ENCODE results near the gene LENG9. TPM values are rescaled to one million over a fixed set of nuclear protein-coding genes. Genes with fewer than 3 reads are reported as not detected.
A peak's percentile ranks its signal among the peaks of the same experiment; 100 is the strongest.
"Not testable (repeated sequence)": the region's sequence is repeated elsewhere in the genome, so short reads cannot be mapped to it uniquely, and the experiment has no call there.

The LENG9 gene
- total RNA-seq, 1 experiment from 2014 or later = 8.6 TPM

GRCh38 chr19:54451331-54451871 is 12.2 kb downstream of the LENG9 start:
- peak; percentile 87 for DNase-seq (ENCODE audit: low read depth)
- in situ Hi-C loops (cut with HindIII; ENCODE audit: low pct_unique_long_range_greater_than_20kb, low sequenced_read_pairs) = no loop called here

GRCh38 chr19:54449701-54450069 is 13.9 kb downstream of the LENG9 start:
- in situ Hi-C loops (cut with HindIII; ENCODE audit: low pct_unique_long_range_greater_than_20kb, low sequenced_read_pairs) = no loop called here
- no peak for DNase-seq (ENCODE audit: low read depth)

- in situ Hi-C loops (cut with HindIII; ENCODE audit: low pct_unique_long_range_greater_than_20kb, low sequenced_read_pairs) = no loop called here
- DNase-seq (ENCODE audit: low read depth) = peak; percentile 98
Observed at GRCh38 chr19:54448774-54449700, 14.5 kb downstream of the LENG9 start, which contains the start of gene LENG8. Gene LENG8, plus strand, starts transcription at chr19:54449199. Its CDS starts 2,146 bp downstream, at chr19:54451345.

- DNase-seq (ENCODE audit: low read depth) = peak; percentile 73
Observed at GRCh38 chr19:54448040-54448773, 15.4 kb downstream of the LENG9 start.

GRCh38 chr19:54446349-54446748 is 17.2 kb downstream of the LENG9 start:
- DNase-seq (ENCODE audit: low read depth); in situ Hi-C loops (cut with HindIII; ENCODE audit: low pct_unique_long_range_greater_than_20kb, low sequenced_read_pairs): not testable (repeated sequence)

More at GRCh38 chr19:54448040-54448773, 15.4 kb downstream of the LENG9 start:
- in situ Hi-C loops (cut with HindIII; ENCODE audit: low pct_unique_long_range_greater_than_20kb, low sequenced_read_pairs) = no loop called here

GRCh38 chr19:54444737-54445136 is 18.8 kb downstream of the LENG9 start:
- DNase-seq (ENCODE audit: low read depth) = no peak
- in situ Hi-C loops (cut with HindIII; ENCODE audit: low pct_unique_long_range_greater_than_20kb, low sequenced_read_pairs) = no loop called here

GRCh38 chr19:54440641-54441040 is 22.9 kb downstream of the LENG9 start:
- in situ Hi-C loops (cut with HindIII; ENCODE audit: low pct_unique_long_range_greater_than_20kb, low sequenced_read_pairs) = no loop called here
- DNase-seq (ENCODE audit: low read depth) = no peak

GRCh38 chr19:54439174-54439851 is 24.3 kb downstream of the LENG9 start:
- in situ Hi-C loops (cut with HindIII; ENCODE audit: low pct_unique_long_range_greater_than_20kb, low sequenced_read_pairs) = no loop called here
- DNase-seq (ENCODE audit: low read depth) = peak; percentile 30

GRCh38 chr19:54436628-54437252 is 26.8 kb downstream of the LENG9 start:
- in situ Hi-C loops (cut with HindIII; ENCODE audit: low pct_unique_long_range_greater_than_20kb, low sequenced_read_pairs) = no loop called here
- DNase-seq (ENCODE audit: low read depth) = no peak

- no peak for DNase-seq (ENCODE audit: low read depth)
- in situ Hi-C loops (cut with HindIII; ENCODE audit: low pct_unique_long_range_greater_than_20kb, low sequenced_read_pairs) = no loop called here
Observed at GRCh38 chr19:54436031-54436523, 27.5 kb downstream of the LENG9 start.

GRCh38 chr19:54435551-54436016 is 28.0 kb downstream of the LENG9 start:
- in situ Hi-C loops (cut with HindIII; ENCODE audit: low pct_unique_long_range_greater_than_20kb, low sequenced_read_pairs) = no loop called here
- no peak for DNase-seq (ENCODE audit: low read depth)

- in situ Hi-C loops (cut with HindIII; ENCODE audit: low pct_unique_long_range_greater_than_20kb, low sequenced_read_pairs) = no loop called here
- DNase-seq (ENCODE audit: low read depth) = no peak
Observed at GRCh38 chr19:54434873-54435214, 28.7 kb downstream of the LENG9 start.

- in situ Hi-C loops (cut with HindIII; ENCODE audit: low pct_unique_long_range_greater_than_20kb, low sequenced_read_pairs) = no loop called here
Observed at GRCh38 chr19:54434112-54434872, 29.3 kb downstream of the LENG9 start.

GRCh38 chr19:54433697-54434096 is 29.9 kb downstream of the LENG9 start:
- no peak for DNase-seq (ENCODE audit: low read depth)
- in situ Hi-C loops (cut with HindIII; ENCODE audit: low pct_unique_long_range_greater_than_20kb, low sequenced_read_pairs) = no loop called here

More at GRCh38 chr19:54434112-54434872, 29.3 kb downstream of the LENG9 start:
- no peak for DNase-seq (ENCODE audit: low read depth)

GRCh38 chr19:54432144-54432738 is 31.3 kb downstream of the LENG9 start:
- DNase-seq (ENCODE audit: low read depth) = peak; percentile 12
- in situ Hi-C loops (cut with HindIII; ENCODE audit: low pct_unique_long_range_greater_than_20kb, low sequenced_read_pairs) = no loop called here

GRCh38 chr19:54431255-54431838 is 32.2 kb downstream of the LENG9 start:
- DNase-seq (ENCODE audit: low read depth) = peak; percentile 17
- in situ Hi-C loops (cut with HindIII; ENCODE audit: low pct_unique_long_range_greater_than_20kb, low sequenced_read_pairs) = no loop called here
